HTERT RPE-1 (cell line): ENCODE results near the gene CYB5R4.

Experiments used
- in situ Hi-C: fragments of 300-500 bp; cut with MboI; formaldehyde crosslinking; loops from 4 replicates; pipeline ENCODE4 v1.14.3; 2020; ENCODE audit warnings: low sequenced_read_pairs

CYB5R4 gene

GRCh38 chr6:83859410-83860358 is at the start of gene CYB5R4:
CYB5R4 (plus strand) TSS chr6:83859689; CDS start chr6:83859783, 94 bp downstream.
- in situ Hi-C loops, result no loop called here

GRCh38 chr6:83812595-83812994 is 46.9 kb upstream of the CYB5R4 start:
- in situ Hi-C loops, result no loop called here

GRCh38 chr6:83815631-83816272 is 43.7 kb upstream of the CYB5R4 start:
- in situ Hi-C loops, result no loop called here

GRCh38 chr6:83822629-83823169 is 36.8 kb upstream of the CYB5R4 start:
- in situ Hi-C loops, result no loop called here

- in situ Hi-C loops, result no loop called here
Measured at GRCh38 chr6:83824388-83824801, 35.1 kb upstream of the CYB5R4 start.

GRCh38 chr6:83824831-83825230 is 34.7 kb upstream of the CYB5R4 start:
- in situ Hi-C loops, result no loop called here

GRCh38 chr6:83827050-83827449 is 32.4 kb upstream of the CYB5R4 start:
- in situ Hi-C loops, result no loop called here

- in situ Hi-C loops, result no loop called here
Measured at GRCh38 chr6:83838727-83839126, 20.8 kb upstream of the CYB5R4 start.

- in situ Hi-C loops, result no loop called here
Measured at GRCh38 chr6:83844170-83844569, 15.3 kb upstream of the CYB5R4 start.

- in situ Hi-C loops, result no loop called here
Measured at GRCh38 chr6:83846291-83846690, 13.2 kb upstream of the CYB5R4 start.

GRCh38 chr6:83847179-83847578 is 12.3 kb upstream of the CYB5R4 start:
- in situ Hi-C loops, result no loop called here

GRCh38 chr6:83849127-83849526 is 10.4 kb upstream of the CYB5R4 start:
- in situ Hi-C loops, result no loop called here

- in situ Hi-C loops, result no loop called here
Measured at GRCh38 chr6:83849610-83850009, 9.9 kb upstream of the CYB5R4 start.

GRCh38 chr6:83852528-83853177 is 6.8 kb upstream of the CYB5R4 start:
- in situ Hi-C loops, result no loop called here

GRCh38 chr6:83853178-83854000 is 6.1 kb upstream of the CYB5R4 start, which contains the start of gene RIPPLY2:
RIPPLY2 (plus strand) TSS chr6:83853360; CDS start chr6:83853417, 57 bp downstream.
- in situ Hi-C loops, result no loop called here

GRCh38 chr6:83854001-83854501 is 5.4 kb upstream of the CYB5R4 start:
- in situ Hi-C loops, result no loop called here

- in situ Hi-C loops, result no loop called here
Measured at GRCh38 chr6:83854766-83855165, 4.7 kb upstream of the CYB5R4 start.

GRCh38 chr6:83860359-83860755 is 868 bp downstream of the CYB5R4 start:
- in situ Hi-C loops, result no loop called here

- in situ Hi-C loops, result no loop called here
Measured at GRCh38 chr6:83860782-83861495, 1.4 kb downstream of the CYB5R4 start.
